ENCODE data around the gene SLC5A3. TPM values are rescaled to one million over a fixed set of nuclear protein-coding genes. Genes with fewer than 3 reads are reported as not detected.

The SLC5A3 gene
- total RNA-seq (ENCODE audit: unreplicated experiment), result 7.6 TPM
- long read RNA-seq, full-length matches to known transcripts, result 1 of 1 reads
- long read RNA-seq, partial matches to known transcripts, result 0 of 1 reads
- long read RNA-seq, other reads (novel, unspliced or antisense), result 0 of 1 reads

DNA sequence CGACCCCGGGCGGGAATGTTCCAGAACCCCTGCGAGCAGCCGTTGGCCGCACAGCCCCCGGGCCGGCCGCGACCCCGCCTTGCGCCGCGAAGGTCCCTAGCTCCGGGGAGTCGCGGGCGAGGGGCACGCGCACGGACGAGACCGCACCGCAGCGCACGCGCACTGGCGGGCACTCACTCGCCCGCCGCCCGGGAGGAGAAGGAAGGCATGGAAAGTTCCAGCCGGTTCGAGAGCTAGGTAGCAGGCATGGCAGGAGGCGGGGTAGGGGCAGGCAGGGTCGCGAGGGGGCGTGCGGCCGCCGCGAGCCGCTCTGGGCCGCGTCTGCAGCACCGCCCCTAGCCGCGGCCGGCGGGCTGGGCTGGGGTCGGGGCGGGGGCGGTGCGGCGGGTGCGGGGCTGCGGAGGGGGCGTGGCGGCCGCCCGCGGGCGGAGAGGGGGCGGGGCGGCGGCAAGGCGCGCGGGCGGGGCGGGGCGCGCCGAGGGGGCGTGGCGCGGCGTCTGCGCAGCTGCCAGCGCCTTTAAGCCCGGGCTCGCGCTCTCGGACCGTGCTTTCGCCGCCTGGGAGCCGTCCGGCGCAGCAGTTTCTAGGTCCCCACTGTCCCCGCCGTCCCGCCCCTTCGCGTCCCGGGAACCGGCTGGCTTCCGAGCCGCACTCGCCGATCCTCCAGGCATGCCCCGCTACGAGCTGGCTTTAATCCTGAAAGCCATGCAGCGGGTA, at the start of gene SLC5A3, which contains the start of gene MRPS6:
TSS of gene SLC5A3 (plus strand) at position 547 of the 717 bp plus-strand sequence. CDS start 21,621 bp downstream, outside the sequence.
TSS of gene MRPS6 (plus strand) at position 547 of the 717 bp plus-strand sequence. CDS start at position 670, 123 bp downstream.
- TF ChIP-seq, protein P1, sequence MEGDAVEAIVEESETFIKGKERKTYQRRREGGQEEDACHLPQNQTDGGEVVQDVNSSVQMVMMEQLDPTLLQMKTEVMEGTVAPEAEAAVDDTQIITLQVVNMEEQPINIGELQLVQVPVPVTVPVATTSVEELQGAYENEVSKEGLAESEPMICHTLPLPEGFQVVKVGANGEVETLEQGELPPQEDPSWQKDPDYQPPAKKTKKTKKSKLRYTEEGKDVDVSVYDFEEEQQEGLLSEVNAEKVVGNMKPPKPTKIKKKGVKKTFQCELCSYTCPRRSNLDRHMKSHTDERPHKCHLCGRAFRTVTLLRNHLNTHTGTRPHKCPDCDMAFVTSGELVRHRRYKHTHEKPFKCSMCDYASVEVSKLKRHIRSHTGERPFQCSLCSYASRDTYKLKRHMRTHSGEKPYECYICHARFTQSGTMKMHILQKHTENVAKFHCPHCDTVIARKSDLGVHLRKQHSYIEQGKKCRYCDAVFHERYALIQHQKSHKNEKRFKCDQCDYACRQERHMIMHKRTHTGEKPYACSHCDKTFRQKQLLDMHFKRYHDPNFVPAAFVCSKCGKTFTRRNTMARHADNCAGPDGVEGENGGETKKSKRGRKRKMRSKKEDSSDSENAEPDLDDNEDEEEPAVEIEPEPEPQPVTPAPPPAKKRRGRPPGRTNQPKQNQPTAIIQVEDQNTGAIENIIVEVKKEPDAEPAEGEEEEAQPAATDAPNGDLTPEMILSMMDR (IDR thresholded peaks at IDR 0.05; ENCODE audit: unreplicated experiment), result no peak
- H3K27me3 Mint-ChIP-seq (ENCODE audit: unreplicated experiment), result peaks cover 4% of the 10 kb centered on the region
- peak within 1 kb of the TSS; percentile 98 for H3K4me3 Mint-ChIP-seq (ENCODE audit: unreplicated experiment)
- DNase-seq (ENCODE audit: low spot score), result peak; percentile 88
- H3K36me3 Mint-ChIP-seq (ENCODE audit: low read depth, unreplicated experiment), result no peaks in the 10 kb centered on the region
- no peaks in the 10 kb centered on the region for H3K9me3 Mint-ChIP-seq (ENCODE audit: unreplicated experiment)
- peaks cover 23% of the 10 kb centered on the region for H3K4me1 Mint-ChIP-seq (ENCODE audit: unreplicated experiment)
- peak within 1 kb of the TSS; percentile 67 for H3K27ac Mint-ChIP-seq (ENCODE audit: unreplicated experiment)

DNA sequence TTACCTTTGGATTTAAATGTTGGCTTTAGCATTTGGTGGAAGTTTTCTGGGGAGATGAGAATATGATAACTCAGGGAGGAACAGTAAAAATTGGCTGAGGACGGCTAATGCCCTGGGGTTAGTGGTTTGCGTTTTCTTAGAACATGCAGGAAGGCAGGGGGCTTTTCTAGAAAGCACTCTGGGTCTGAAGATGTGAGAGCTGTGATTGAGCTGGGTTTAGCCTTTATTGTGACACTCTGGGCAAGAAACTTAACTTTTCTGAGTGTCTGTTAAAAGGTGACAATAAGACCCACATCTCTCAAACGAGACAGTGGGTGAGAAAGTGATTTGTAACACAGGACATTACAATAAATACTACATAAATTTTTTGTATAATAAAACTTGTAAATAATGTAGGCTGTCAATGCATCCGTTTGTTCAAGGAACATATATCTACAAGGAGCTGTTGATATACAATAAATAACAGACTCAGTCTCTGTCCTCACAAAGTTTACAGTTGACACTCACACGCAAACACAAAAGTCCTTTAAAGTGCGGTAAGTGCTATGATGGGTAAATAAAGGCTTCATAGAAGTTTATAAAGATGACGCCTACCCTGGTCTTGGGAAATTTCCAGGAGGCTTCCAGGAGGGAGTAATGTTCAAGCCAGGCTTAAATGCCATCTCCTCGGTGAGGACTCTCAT, 49.5 kb upstream of the SLC5A3 start:
- DNase-seq (ENCODE audit: low spot score), result no peak
- TF ChIP-seq, protein P1 (IDR thresholded peaks at IDR 0.05; ENCODE audit: unreplicated experiment), result no peak
- Mint-ChIP-seq H3K36me3 (ENCODE audit: low read depth, unreplicated experiment) (no peaks in the 10 kb centered on the region), H3K4me3 (ENCODE audit: unreplicated experiment) (no peak overlapping the region), H3K4me1 (ENCODE audit: unreplicated experiment) (peaks cover 3% of the 10 kb centered on the region), H3K27ac (ENCODE audit: unreplicated experiment) (no peak overlapping the region), H3K9me3 (ENCODE audit: unreplicated experiment) (no peaks in the 10 kb centered on the region), H3K27me3 (ENCODE audit: unreplicated experiment) (no peaks in the 10 kb centered on the region)

DNA sequence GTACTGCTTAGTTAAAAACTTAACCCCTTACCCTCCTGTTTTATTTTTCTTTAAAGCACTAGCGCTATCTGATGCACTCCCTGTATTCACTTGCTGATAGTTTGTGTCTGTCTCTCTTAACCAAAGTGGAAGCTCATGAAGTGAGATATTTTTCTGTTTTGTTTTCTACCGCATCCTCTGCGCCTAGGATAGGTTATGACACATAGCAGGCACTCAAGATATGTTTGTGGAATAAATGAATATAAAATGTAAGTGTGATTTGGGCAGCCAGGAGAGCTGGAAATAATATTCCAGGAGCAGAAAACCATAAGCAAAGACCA, 49.0 kb upstream of the SLC5A3 start:
- DNase-seq (ENCODE audit: low spot score), result no peak
- no peak overlapping the region for H3K27ac Mint-ChIP-seq (ENCODE audit: unreplicated experiment)

GRCh38 chr21:34027721-34028461, 45.5 kb upstream of the SLC5A3 start:
- Mint-ChIP-seq H3K27ac (ENCODE audit: unreplicated experiment) (no peak overlapping the region), H3K4me1 (ENCODE audit: unreplicated experiment) (no peaks in the 10 kb centered on the region)
- no peak for DNase-seq (ENCODE audit: low spot score)

More for the DNA sequence above, 49.0 kb upstream of the SLC5A3 start:
- H3K27me3 Mint-ChIP-seq (ENCODE audit: unreplicated experiment), result no peaks in the 10 kb centered on the region
- no peak overlapping the region for H3K4me3 Mint-ChIP-seq (ENCODE audit: unreplicated experiment)
- TF ChIP-seq, protein P1 (IDR thresholded peaks at IDR 0.05; ENCODE audit: unreplicated experiment), result no peak
- peaks cover 3% of the 10 kb centered on the region for H3K4me1 Mint-ChIP-seq (ENCODE audit: unreplicated experiment)
- no peaks in the 10 kb centered on the region for H3K9me3 Mint-ChIP-seq (ENCODE audit: unreplicated experiment)
- H3K36me3 Mint-ChIP-seq (ENCODE audit: low read depth, unreplicated experiment), result no peaks in the 10 kb centered on the region

More at GRCh38 chr21:34027721-34028461, 45.5 kb upstream of the SLC5A3 start:
- TF ChIP-seq, protein P1 (IDR thresholded peaks at IDR 0.05; ENCODE audit: unreplicated experiment), result no peak
- H3K36me3 Mint-ChIP-seq (ENCODE audit: low read depth, unreplicated experiment), result no peaks in the 10 kb centered on the region
- H3K4me3 Mint-ChIP-seq (ENCODE audit: unreplicated experiment), result no peak overlapping the region
- no peaks in the 10 kb centered on the region for H3K27me3 Mint-ChIP-seq (ENCODE audit: unreplicated experiment)
- no peaks in the 10 kb centered on the region for H3K9me3 Mint-ChIP-seq (ENCODE audit: unreplicated experiment)
